ENCODE results near the gene PLXNA2.

- no peak for TF ChIP-seq POLR2A (IDR thresholded peaks at IDR 0.05; ENCODE audit: low read depth, low read length)
- no peak for TF ChIP-seq POLR2AphosphoS5 (IDR thresholded peaks at IDR 0.05; ENCODE audit: low read depth, low read length)
These were observed 44.1 kb downstream of the PLXNA2 start for GRCh38 chr1:208200116-208200515.

All from GM12892 (cell line).